Endometrium (tissue), 2 donors: ENCODE results near the gene SRC.

Source experiments
- FAIRE-seq: peaks from 2 replicates; lab custom pipeline; 2012; peaks lifted over from hg19 to GRCh38; lab: Jason Lieb, UNC
- donor health status: control.
- donor health status: control.

SRC gene

DNA sequence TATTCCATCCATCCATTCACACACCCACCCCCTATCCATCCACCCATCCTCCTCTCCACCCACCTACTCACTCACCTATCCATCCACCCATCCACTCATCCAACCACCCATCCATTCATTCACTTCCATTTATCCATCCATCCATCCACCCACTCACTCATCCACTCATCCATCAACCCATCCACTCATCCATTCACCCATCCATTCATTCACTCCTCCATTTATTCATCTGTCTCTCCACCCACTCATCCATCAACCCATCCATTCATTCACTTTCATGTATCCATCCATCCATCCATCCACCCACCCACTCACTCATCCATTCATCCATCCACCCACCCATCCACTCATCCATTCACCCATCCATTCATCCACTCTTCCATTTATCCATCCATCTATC lies 84.1 kb downstream of the SRC start:
- FAIRE-seq = no peak

- FAIRE-seq = no peak
Observed at GRCh38 chr20:37430778-37431460, 85.0 kb downstream of the SRC start.

GRCh38 chr20:37431786-37432185 lies 85.8 kb downstream of the SRC start:
- no peak for FAIRE-seq

DNA sequence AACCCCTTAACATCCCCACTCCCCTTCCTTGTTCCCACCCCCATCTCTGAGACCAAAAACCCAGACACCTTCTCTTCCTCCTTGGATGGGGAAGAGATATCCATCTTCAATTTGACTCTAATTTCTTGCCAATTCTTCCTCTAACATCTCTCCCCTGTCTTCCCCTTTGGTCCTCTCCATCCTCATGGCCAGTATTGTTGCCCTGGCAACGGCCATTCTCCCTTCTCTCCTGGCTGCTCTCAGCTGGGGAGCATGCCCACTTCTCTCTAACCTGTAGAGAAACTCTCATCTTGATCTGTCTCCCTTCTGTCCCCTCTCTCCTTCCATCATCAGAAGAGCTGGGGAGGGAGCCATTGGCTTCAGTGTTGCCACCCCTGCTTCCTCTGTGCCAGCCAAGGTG lies 86.7 kb downstream of the SRC start:
- no peak for FAIRE-seq

- FAIRE-seq = no peak
Observed at GRCh38 chr20:37435607-37436006, 89.7 kb downstream of the SRC start.

DNA sequence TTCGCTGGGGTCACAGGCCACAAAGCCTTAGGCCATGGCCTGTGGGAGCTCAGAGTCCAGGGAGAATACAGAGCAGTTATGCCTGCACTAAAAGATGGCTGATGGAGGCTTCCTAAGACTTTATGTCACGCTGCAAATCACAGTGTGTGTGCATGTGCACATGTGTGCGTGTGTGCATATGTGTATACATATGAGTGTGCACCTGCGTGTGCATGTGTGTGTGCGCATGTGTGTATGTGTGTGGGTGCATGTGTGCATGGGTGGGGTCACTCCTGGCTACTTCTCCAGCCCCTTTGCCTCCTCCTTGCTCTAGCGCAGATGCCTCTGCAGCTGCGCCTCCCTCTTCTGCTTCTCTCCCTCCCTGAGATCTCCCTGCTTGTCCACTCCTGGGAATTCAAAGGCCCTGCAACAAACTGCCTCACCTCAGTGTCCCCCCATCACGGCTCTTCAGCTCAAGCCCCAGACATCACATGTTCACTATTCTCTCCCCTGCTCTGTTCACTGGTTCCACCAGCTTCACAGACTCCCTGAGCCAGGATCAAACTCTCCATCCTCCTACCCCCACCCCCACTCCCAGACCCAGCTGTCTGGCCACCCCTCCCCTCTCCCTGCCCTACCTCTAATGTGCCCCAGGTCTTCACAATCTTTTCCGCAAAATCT lies 90.7 kb downstream of the SRC start:
- no peak for FAIRE-seq

DNA sequence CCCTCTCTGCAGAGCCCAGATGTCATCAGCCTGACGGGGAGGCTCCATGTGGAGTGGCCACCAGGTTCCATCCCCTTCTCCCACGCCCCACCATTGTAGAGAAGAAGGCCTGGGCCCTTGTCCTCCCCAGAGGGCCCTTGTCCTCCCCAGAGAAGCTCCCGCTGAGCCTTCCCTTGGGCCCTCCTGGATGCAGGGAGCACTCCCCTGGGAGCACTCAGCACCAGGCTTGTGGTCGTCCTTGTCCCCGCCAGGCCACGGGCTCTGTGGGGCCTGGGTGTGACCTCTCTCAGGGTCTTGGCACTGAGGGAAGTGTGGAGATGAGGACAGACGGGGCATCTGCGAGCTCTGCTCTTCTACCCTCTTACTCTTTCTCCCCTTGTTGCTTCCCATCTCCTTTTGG lies 91.7 kb downstream of the SRC start:
- FAIRE-seq = no peak

DNA sequence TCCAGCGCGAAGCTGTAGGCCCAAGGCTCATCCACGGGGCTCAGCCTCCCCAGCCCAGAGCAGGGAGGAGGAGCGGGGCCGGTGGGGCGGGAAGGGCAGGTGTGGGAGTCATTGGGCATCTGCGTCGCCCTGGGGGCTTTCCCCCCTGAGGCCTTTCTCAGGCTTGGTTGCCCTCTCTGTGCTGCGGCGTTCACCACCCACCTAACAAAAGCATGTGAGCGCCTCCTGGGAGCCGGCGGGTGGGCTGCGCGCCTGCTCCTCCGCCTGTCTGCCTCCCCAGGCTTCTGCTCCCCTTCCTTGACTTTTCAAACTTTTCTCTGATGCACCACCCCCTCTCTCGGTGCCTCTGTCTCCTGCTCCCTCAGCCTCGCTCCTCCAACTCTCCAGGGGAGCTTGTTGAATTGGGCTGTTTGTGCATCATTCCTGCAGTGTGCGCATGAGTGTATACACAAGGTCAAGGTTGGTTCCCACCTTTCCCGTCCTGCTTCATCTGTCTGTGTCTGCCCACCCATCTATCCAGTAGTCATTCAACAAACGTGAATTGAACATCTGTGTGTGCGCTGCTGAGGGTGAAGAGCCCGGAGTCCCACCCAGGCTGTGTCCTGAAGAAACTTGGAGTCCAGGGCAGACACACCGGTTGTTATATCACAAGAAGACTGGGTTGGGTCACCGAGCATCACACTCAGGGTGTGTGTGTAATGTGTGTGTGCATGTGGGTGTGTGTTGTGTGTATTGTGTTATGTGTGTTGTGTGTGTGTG lies 92.7 kb downstream of the SRC start:
- FAIRE-seq = no peak

GRCh38 chr20:37439223-37439933 lies 93.4 kb downstream of the SRC start:
- FAIRE-seq = no peak

DNA sequence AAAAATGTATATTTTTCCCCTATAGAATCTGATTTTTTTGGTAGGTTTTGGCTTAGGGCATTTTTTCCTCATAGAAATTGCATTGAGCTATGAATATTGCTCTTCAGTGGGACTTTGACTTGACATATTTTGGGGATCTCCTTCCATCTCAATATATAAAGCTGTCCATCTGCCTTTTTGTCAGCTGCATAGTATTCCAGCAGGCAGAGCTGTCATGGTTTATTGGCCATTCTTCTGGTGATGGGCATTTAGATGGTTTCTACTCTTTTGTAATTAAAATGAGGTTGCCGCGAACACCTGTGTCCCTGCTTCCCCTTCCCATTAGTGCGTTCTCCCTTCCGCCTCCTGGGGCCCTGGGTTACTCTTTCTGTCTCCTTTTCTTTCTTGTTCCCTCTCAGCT lies 95.1 kb downstream of the SRC start:
- no peak for FAIRE-seq

DNA sequence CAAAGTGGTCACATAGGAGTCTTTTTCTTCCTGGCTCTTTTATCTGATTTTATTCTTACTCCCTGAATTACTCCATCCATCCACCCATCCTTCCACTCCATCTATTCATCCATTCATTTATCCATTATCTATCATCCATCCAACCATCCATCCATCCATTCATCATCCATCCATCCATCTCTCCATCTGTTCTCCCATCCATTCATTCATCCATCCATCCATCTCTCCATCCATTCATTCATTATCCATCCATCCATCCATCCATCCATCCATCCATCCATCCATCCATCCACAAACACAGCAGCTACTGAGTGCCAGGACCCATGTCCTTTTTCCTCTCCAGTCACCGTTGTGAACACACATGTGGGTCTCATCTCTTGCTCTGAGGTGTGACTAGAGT lies 96.6 kb downstream of the SRC start:
- no peak for FAIRE-seq

DNA sequence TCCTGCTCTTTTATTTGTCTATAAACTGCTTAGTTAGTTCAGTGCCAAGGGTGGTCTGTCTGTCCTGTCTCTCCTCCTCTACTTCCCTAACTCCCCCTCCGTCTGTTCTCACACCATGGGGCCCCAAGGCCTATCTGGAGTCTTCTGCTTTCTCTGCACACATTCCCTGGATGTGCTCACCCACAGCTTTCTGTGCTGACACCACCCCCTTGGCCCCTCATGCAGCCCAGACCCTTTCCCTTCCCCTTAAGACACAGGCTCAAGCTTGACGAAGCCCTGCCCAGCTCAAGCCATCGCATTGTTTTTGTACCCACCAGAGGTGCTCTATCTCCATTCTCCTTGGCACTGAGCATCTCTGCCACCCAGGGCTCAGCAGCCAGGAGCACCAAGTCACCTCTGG lies 97.0 kb downstream of the SRC start:
- FAIRE-seq = no peak

DNA sequence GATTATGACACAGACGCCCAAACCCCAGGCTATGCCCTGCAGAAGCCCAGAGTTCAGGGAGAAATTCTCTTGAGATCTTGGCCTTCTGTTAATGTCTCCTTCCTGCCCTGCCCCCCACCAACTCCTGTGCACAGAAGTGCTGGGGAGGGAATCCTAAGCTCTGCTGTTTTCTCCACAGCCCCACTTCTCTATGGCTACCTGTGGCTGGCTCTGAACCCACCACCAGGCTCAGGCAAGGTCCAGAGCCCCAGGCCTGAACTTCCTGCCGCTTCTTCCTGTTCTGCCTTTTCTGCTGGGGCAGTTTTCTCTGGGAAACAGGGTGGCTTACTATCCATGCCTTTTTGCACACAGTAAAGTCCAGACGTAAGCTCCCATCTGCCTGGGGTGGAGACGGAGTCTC lies 97.7 kb downstream of the SRC start:
- no peak for FAIRE-seq

DNA sequence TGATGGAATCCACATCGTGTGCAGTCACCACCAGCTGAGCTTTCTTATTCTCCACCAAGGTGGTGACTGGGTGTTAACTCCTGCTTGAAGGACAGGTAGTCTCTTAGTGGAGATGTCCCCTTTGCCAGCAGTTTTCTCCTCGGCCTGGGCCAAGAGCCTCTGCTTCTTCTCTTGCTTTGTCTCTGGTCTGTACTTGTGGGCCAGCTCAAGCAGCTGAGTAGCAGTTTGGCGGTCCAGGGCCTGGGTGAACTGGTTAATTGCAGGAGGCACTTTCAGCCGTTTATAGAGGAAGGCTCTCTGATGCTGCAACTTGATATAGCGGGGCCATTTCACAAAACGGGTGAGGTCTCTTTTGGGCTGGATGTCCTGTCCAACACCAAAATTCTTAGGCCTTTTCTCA lies 99.1 kb downstream of the SRC start:
- no peak for FAIRE-seq

GRCh38 chr20:37446286-37447032 lies 100.5 kb downstream of the SRC start:
- no peak for FAIRE-seq

GRCh38 chr20:37447688-37448087 lies 101.7 kb downstream of the SRC start:
- FAIRE-seq = no peak

DNA sequence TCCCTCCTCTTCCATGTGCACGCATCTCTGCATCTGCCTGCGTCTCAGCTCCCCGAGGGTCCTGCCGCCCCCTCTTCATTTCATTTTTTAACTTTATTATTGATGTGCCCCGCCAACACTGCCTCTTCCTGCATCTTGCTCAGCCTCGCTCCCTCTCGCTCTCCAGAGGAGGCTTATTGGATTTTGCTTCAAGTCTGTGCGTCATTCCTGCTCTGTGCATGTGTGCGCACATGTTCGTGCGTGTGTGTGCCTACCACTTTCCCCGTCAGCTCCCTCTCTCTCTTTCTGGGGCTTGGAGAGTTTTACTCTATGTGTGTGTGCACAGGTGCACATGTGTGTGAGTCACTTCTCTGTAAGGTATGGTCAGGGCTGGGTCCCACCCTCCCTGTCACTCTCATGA lies 103.3 kb downstream of the SRC start:
- no peak for FAIRE-seq

DNA sequence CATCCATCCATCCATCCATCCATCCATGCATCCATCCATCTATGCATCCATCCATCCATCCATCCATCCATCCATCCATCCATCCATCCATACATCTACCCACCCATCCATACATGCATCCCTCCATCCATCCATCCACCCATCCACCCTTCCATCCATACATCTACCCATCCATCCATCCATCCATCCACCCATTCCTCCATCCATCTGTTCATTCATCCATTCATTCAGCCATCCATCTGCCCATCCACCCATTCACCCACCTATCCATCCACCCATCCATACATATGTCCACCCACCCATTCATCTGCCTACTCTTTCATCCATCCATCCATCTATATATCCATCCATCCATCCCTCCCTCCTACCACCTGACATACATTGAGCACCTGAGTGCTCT lies 104.4 kb downstream of the SRC start:
- FAIRE-seq = no peak

DNA sequence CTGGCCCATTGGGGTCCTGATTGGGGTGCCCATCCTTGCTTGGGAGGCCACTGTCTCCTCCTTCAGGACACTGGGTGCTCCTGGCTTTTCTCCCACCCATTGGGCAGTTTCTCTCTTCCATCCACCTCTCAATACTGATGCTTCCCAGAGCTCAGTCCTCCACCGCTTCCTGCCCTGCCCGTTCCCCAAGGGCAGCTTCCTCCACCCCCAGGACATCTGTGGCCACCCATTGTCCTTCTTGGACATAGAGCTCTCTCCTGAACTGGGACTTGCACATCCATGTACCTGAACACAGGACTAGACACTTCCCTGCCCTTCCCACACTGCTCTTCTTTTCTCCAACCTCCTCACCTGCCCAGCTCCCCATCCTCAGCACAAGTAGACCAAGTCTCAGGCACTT lies 105.7 kb downstream of the SRC start:
- no peak for FAIRE-seq

- FAIRE-seq = no peak
Observed at GRCh38 chr20:37452236-37452635, 106.3 kb downstream of the SRC start.

DNA sequence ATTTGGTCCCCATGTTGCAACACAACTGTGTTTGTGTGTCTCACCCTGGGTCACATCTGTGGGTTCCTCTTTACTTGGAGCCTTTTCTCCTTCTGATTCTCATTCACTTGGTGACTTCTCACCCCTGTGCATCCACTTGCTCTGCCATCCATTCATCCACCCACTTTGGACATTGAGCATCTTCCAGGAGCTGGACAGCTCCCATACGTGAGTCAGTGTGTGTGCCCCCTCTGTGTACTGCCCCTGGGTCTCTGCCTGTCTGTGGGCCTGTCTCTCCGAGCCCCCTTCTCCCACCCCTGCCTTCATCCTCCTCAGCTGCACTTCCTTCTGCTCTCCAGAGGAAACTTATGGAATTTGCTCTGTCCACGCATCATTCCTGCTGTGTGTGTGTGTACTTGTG lies 107.3 kb downstream of the SRC start:
- FAIRE-seq = no peak

DNA sequence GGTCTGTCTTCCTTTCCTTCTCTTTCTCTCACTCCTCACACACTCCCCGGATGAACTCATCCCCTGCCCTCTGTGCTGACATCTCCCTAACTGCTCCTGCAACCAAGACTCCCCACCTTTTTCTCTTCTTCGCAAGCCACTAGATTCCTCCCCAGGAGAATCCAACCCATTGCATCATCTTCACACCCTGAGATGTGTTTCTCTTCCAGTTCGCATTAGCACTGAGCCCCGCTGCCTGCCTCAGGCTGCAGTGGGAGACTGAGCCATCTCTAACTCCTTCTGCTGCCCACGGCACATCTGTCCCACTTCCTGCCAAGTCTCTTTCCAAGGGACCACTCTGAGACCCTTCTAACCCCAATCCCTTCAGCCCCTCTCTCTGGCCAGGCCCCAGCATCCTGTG lies 107.9 kb downstream of the SRC start:
- no peak for FAIRE-seq
